Type B pancreatic cell (in vitro differentiated cells): Measurements from ENCODE around the gene ADGRB3. TPM values are rescaled to one million over a fixed set of nuclear protein-coding genes. Genes with fewer than 3 reads are reported as not detected.

Experiments
- DNase-seq: peaks from one replicate; pipeline ENCODE4 v3.0.0; 2021; ENCODE audit warnings: mixed read lengths; ENCODE audit not compliant: unreplicated experiment; ENCODE audit errors: extremely low spot score
- H3K27ac Mint-ChIP-seq: 2 replicates; pipeline ENCODE4 v1.8.0; 2021; ENCODE audit warnings: mild to moderate bottlenecking, mixed read lengths
- H3K27me3 Mint-ChIP-seq: 2 replicates; pipeline ENCODE4 v1.8.0; 2021; ENCODE audit warnings: mixed read lengths
- H3K36me3 Mint-ChIP-seq: 2 replicates; pipeline ENCODE4 v1.8.0; 2021; ENCODE audit warnings: mixed read lengths
- H3K4me1 Mint-ChIP-seq: one replicate; pipeline ENCODE4 v1.8.0; 2021; ENCODE audit warnings: mixed read lengths; ENCODE audit not compliant: unreplicated experiment
- H3K4me3 Mint-ChIP-seq: 2 replicates; pipeline ENCODE4 v1.8.0; 2021; ENCODE audit warnings: mild to moderate bottlenecking, mixed read lengths
- H3K9me3 Mint-ChIP-seq: 2 replicates; pipeline ENCODE4 v1.8.0; 2021; ENCODE audit warnings: mixed read lengths
- CTCF ChIP-seq: fragments of 200-600 bp; sonication (generic); conservative IDR thresholded peaks from 2 replicates; pipeline ENCODE4 v1.5.0; 2021; ENCODE audit warnings: antibody characterized with exemption, mild to moderate bottlenecking
- total RNA-seq: library from RNA; stranded (reverse); gene quantifications from 2 replicates; pipeline ENCODE4 v1.2.1, GENCODE V29; 2021; ENCODE audit warnings: low replicate concordance

Gene ADGRB3
- total RNA-seq, 1 donor from 2014 or later, result 2.0 TPM

- H3K4me1 Mint-ChIP-seq, result no peaks in the 10 kb centered on the region
- TF ChIP-seq CTCF, result no peak
- H3K27me3 Mint-ChIP-seq, result peaks cover 25% of the 10 kb centered on the region
- no peak overlapping the region for H3K27ac Mint-ChIP-seq
- H3K9me3 Mint-ChIP-seq, result no peaks in the 10 kb centered on the region
- H3K36me3 Mint-ChIP-seq, result no peaks in the 10 kb centered on the region
- H3K4me3 Mint-ChIP-seq, result no peak overlapping the region
- DNase-seq, result no peak
These were observed 6.9 kb upstream of the ADGRB3 start for GRCh38 chr6:68628161-68628560.

GRCh38 chr6:68632734-68633133 lies 2.3 kb upstream of the ADGRB3 start:
- DNase-seq, result no peak
- TF ChIP-seq CTCF, result no peak
- Mint-ChIP-seq H3K4me1 (peaks cover 9% of the 10 kb centered on the region), H3K36me3 (no peaks in the 10 kb centered on the region), H3K4me3 (no peak overlapping the region), H3K27ac (no peak overlapping the region), H3K9me3 (no peaks in the 10 kb centered on the region), H3K27me3 (peaks cover 64% of the 10 kb centered on the region)

GRCh38 chr6:68633281-68633971 lies 1.7 kb upstream of the ADGRB3 start:
- no peak for TF ChIP-seq CTCF
- no peaks in the 10 kb centered on the region for H3K36me3 Mint-ChIP-seq
- peaks cover 12% of the 10 kb centered on the region for H3K4me1 Mint-ChIP-seq
- H3K27ac Mint-ChIP-seq, result no peak overlapping the region
- no peaks in the 10 kb centered on the region for H3K9me3 Mint-ChIP-seq
- H3K4me3 Mint-ChIP-seq, result peak overlapping the region; percentile 92
- no peak for DNase-seq
- H3K27me3 Mint-ChIP-seq, result peaks cover 71% of the 10 kb centered on the region

GRCh38 chr6:68633972-68634725 lies 933 bp upstream of the ADGRB3 start:
- no peaks in the 10 kb centered on the region for H3K9me3 Mint-ChIP-seq
- H3K4me3 Mint-ChIP-seq, result peak overlapping the region; percentile 92
- TF ChIP-seq CTCF, result no peak
- peaks cover 12% of the 10 kb centered on the region for H3K4me1 Mint-ChIP-seq
- no peak for DNase-seq
- peak overlapping the region; percentile 0 for H3K27ac Mint-ChIP-seq
- no peaks in the 10 kb centered on the region for H3K36me3 Mint-ChIP-seq
- H3K27me3 Mint-ChIP-seq, result peaks cover 79% of the 10 kb centered on the region

- no peak for DNase-seq
- H3K4me3 Mint-ChIP-seq, result peak overlapping the region; percentile 92
- H3K27me3 Mint-ChIP-seq, result peaks cover 85% of the 10 kb centered on the region
- H3K4me1 Mint-ChIP-seq, result peaks cover 23% of the 10 kb centered on the region
- no peaks in the 10 kb centered on the region for H3K9me3 Mint-ChIP-seq
- H3K27ac Mint-ChIP-seq, result peak overlapping the region; percentile 76
- H3K36me3 Mint-ChIP-seq, result no peaks in the 10 kb centered on the region
- TF ChIP-seq CTCF, result no peak
These were observed 277 bp downstream of the ADGRB3 start for GRCh38 chr6:68635412-68635705.
